AG08396 (cell line): ENCODE measurements around the gene TBC1D22B.

Experiments used
- DNase-seq: peaks from one replicate; pipeline ENCODE4 v3.0.0; 2012; ENCODE audit warnings: low spot score, mixed read lengths

Gene TBC1D22B

DNA sequence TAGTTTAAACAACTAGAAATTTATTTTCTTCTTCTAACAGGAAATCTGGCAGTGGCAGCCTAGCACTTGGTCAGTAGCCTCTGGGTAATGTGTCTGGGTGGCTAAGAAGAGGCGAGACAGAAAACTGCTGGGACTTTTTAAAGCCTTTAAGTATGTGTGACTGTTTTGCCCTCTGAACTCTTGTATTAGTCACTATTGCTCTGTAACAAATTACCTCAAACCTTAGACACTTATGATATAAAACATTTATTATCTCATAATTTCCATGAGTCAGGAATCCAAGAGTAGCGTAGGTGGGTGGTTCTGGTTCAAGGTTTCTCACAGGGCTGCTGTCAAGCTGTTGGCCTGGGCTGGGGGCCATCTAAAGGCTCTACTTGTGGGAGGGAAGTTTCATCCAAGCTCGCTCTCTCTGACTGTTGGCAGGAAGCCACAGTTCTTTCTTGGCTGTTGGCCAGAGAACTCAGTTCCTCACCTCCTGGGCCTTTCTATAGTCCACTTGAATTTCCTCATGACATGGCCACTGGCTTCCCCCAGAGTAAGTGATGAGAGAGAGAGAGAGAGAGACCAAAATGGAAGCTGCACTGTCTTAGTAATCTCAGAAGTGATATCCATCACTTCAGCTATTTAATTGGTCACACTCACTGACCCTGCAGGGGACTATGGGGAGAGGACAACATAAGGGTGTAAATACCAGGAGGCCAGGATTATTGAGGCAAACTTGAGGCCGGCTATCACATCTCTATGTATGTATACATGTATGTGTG lies 17.4 kb upstream of the TBC1D22B start:
- peak; percentile 59 for DNase-seq

GRCh38 chr6:37241131-37241530 lies 16.4 kb upstream of the TBC1D22B start:
- DNase-seq = no peak

- no peak for DNase-seq
Observed at GRCh38 chr6:37241775-37242428, 15.7 kb upstream of the TBC1D22B start.

GRCh38 chr6:37242429-37243052 lies 15.0 kb upstream of the TBC1D22B start:
- DNase-seq = peak; percentile 75

- no peak for DNase-seq
Observed at GRCh38 chr6:37243131-37243815, 14.3 kb upstream of the TBC1D22B start.

DNA sequence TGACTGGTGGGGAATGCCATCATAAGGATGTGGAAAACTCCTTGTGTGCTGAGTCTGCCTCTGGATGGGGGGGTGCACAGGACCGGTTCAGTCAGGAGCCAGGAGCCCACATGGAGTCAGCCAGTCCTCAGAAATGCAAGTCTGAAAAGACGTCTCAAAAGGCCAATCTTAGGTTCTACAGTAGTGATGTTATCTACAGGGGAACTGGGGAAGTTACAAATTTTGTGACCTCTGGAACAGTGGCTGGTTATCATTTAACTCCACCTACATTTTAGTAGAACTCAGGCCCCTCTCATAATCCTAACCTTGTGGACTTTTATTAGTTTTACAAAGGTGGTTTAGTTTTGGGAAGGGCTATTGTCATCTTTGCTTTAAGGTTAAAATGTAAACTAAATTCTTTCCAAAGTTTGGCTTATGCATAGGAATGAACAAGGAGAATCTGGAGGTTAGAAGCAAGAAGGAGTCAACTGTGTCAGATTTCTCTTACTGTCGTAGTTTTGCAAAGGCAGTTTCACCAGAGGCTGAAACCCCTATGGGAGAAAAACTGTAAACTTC lies 13.7 kb upstream of the TBC1D22B start:
- no peak for DNase-seq

GRCh38 chr6:37244430-37245310 lies 12.9 kb upstream of the TBC1D22B start:
- peak; percentile 78 for DNase-seq

GRCh38 chr6:37251211-37251780 lies 6.3 kb upstream of the TBC1D22B start:
- no peak for DNase-seq

- no peak for DNase-seq
Observed at GRCh38 chr6:37253486-37254007, 4.0 kb upstream of the TBC1D22B start.

DNA sequence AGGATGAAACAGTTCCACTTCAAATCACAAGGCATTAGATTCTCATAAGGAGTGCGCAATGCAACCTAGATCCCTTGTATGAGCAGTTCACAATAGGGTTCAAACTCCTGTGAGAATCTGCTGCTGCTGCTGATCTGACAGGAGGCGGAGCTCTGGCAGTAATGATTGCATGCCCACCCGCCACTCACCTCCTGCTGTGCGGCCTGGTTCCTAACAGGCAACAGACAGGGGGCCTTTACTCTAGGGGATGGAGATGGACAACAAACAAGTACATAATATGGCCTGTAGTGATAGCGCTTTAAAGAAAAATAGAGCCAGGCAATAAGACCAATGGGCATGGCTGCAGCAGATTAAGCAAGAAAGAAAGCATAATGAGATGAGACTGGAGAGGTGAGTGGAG lies 2.7 kb upstream of the TBC1D22B start:
- DNase-seq = no peak

GRCh38 chr6:37256692-37257319 lies 766 bp upstream of the TBC1D22B start:
- no peak for DNase-seq

DNA sequence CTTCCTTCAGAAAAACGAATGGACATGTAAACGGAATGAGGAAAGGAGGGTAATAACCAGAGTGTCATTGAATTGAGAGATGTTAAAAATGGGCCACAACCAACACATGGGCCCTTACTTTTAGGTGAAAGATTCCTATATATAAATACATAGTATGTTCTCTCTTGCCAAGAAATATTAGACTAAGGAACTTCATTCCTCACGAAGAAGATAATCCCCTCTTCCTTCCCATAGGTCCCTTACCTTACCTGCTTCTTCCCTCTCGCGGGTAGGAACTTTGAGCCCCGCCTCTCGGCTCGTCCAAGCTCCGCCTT lies 295 bp upstream of the TBC1D22B start:
- peak; percentile 11 for DNase-seq

DNA sequence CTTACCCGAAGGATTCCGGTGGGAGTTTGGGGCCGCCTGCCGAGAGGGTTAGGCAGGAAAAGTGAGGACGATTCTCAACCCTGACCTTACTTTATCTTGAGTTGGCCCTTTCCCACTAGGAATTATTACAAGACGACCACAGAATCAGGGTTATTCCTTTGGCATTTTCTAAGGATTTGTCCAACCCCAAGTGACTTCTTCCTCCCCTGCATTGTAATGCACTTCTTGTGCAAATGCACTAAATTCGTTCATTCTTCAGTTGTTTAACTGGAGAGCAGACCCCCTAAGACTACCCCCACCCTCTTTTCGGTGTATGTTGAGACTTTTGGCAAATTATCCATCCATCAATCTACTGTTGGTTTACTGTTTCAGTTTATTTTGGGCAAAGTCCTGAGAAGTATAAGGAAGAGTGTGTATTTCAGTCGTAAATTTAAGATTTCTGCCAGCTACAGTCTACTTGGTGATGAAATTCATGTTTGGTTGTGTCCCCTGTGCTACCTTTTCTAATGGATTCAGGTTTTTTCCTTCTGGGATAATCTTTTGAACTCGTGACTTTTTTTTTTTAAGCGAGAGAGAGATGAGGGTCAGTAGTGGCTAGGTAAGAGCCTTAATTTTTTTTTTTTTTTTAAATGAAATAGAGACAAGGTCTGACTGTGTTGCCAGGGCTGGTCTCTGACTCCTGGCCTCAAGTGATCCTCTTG lies 983 bp downstream of the TBC1D22B start:
- DNase-seq = no peak

- no peak for DNase-seq
Observed at GRCh38 chr6:37259191-37259590, 1.6 kb downstream of the TBC1D22B start.

- DNase-seq = no peak
Observed at GRCh38 chr6:37260040-37260439, 2.5 kb downstream of the TBC1D22B start.

DNA sequence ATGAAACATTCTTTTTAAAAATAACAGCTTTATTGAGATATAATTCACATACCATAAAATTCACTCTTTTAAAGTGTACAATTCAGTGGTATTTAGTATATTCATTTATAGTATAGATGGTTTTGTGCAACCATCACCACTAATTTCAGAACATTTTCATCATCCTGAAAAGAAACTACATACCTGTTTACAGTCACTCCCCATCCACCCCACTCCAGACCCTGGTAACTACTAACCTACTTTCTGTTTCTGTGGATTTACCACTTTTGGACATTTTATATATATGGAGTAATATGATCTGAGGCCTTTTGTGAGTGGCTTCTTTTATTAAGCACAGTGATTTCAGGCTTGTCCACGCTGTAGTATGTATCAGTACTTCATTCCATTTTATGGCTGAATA lies 2.9 kb downstream of the TBC1D22B start:
- DNase-seq = no peak

GRCh38 chr6:37261198-37261597 lies 3.6 kb downstream of the TBC1D22B start:
- DNase-seq = no peak

GRCh38 chr6:37262446-37263026 lies 5.0 kb downstream of the TBC1D22B start:
- DNase-seq = no peak

- no peak for DNase-seq
Observed at GRCh38 chr6:37265001-37265400, 7.4 kb downstream of the TBC1D22B start.
